Bronchial epithelial cell (primary cell): ENCODE measurements around the gene ATP1B1. TPM values are rescaled to one million over a fixed set of nuclear protein-coding genes. Genes with fewer than 3 reads are reported as not detected.

Experiments
- DNase-seq: peaks from one replicate; pipeline ENCODE4 v3.0.0-alpha.2; 2010; ENCODE audit warnings: low read depth
- FAIRE-seq: peaks from 2 replicates; lab custom pipeline; 2011; peaks lifted over from hg19 to GRCh38; lab: Jason Lieb, UNC
- H3K27me3 ChIP-seq: 2 replicates; pipeline ENCODE4 v1.5.1; 2011; ENCODE audit warnings: low read length; ENCODE audit not compliant: control insufficient read depth, insufficient read depth
- H3K36me3 ChIP-seq: 2 replicates; pipeline ENCODE4 v1.5.1; 2011; ENCODE audit warnings: low read length; ENCODE audit not compliant: control insufficient read depth, insufficient read depth
- H3K4me3 ChIP-seq: 2 replicates; pipeline ENCODE4 v1.5.1; 2011; ENCODE audit warnings: mild to moderate bottlenecking, low read depth, low read length, control low read depth
- total RNA-seq: library from RNA; depleted of rRNA; stranded (reverse); fragments of >200 nt; gene quantifications from 2 replicates; pipeline ENCODE4 v1.2.1, GENCODE V29; 2014
- TF ChIP-seq, protein P1 (sequence below): IDR thresholded peaks from 2 replicates; pipeline ENCODE4 v1.5.1; 2011; ENCODE audit warnings: mild to moderate bottlenecking, moderate library complexity, low read length, control low read depth, inconsistent platforms; ENCODE audit not compliant: insufficient read depth, severe bottlenecking

Gene ATP1B1
- total RNA-seq, 1 donor from 2014 or later = 49.0 TPM

GRCh38 chr1:169138866-169139670 is 32.6 kb downstream of the ATP1B1 start:
- DNase-seq = peak; percentile 64
- no peak for FAIRE-seq

DNA sequence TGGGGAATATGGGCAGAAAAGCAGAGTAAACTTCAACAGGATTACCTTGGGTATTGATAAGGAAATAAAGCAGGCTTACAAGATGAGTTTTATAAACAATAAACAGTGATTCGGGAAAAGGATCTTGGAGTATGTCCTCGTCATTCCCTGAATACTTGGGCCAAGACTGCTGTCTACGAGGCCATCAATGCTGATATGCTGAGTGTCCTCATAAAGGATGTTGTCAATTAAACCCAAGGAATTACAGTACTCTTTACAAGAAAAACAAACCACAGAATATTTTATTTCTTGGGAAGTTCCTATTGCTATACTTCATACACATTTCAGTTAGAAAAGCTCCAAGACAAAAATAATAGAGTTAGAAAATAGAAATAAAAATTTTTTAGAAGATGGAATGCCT is 34.9 kb downstream of the ATP1B1 start:
- TF ChIP-seq, protein P1, sequence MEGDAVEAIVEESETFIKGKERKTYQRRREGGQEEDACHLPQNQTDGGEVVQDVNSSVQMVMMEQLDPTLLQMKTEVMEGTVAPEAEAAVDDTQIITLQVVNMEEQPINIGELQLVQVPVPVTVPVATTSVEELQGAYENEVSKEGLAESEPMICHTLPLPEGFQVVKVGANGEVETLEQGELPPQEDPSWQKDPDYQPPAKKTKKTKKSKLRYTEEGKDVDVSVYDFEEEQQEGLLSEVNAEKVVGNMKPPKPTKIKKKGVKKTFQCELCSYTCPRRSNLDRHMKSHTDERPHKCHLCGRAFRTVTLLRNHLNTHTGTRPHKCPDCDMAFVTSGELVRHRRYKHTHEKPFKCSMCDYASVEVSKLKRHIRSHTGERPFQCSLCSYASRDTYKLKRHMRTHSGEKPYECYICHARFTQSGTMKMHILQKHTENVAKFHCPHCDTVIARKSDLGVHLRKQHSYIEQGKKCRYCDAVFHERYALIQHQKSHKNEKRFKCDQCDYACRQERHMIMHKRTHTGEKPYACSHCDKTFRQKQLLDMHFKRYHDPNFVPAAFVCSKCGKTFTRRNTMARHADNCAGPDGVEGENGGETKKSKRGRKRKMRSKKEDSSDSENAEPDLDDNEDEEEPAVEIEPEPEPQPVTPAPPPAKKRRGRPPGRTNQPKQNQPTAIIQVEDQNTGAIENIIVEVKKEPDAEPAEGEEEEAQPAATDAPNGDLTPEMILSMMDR = no peak
- H3K27me3 ChIP-seq = no peaks in the 10 kb centered on the region
- DNase-seq = no peak
- no peak overlapping the region for H3K4me3 ChIP-seq
- FAIRE-seq = no peak
- no peaks in the 10 kb centered on the region for H3K36me3 ChIP-seq

More at GRCh38 chr1:169138866-169139670, 32.6 kb downstream of the ATP1B1 start:
- TF ChIP-seq, protein P1 = no peak
- no peak overlapping the region for H3K4me3 ChIP-seq
- no peaks in the 10 kb centered on the region for H3K27me3 ChIP-seq
- H3K36me3 ChIP-seq = no peaks in the 10 kb centered on the region

DNA sequence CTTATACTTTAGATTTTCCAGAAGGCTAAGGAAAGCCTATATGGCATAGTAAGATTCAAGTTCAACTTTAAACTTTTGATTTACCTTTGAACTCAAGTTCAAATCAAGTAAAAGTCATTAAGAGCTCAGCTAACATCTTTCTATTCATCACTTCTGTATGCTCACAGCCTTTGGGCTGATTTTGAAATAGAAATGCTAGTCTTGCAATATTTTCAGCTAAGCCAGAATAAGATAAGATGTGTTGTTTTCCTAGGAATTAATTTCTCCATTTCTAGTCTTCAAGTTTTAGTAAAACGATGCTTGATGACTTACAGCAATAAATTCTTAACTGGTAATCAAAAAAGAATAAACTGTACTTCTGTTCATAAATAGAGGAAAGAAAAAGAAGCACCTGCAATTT is 35.6 kb downstream of the ATP1B1 start:
- TF ChIP-seq, protein P1 = no peak
- no peak for FAIRE-seq
- DNase-seq = no peak
- no peaks in the 10 kb centered on the region for H3K27me3 ChIP-seq
- H3K36me3 ChIP-seq = no peaks in the 10 kb centered on the region
- H3K4me3 ChIP-seq = no peak overlapping the region

GRCh38 chr1:169143346-169143745 is 36.9 kb downstream of the ATP1B1 start:
- no peaks in the 10 kb centered on the region for H3K36me3 ChIP-seq
- FAIRE-seq = no peak
- TF ChIP-seq, protein P1 = no peak
- no peak overlapping the region for H3K4me3 ChIP-seq
- no peak for DNase-seq
- no peaks in the 10 kb centered on the region for H3K27me3 ChIP-seq

DNA sequence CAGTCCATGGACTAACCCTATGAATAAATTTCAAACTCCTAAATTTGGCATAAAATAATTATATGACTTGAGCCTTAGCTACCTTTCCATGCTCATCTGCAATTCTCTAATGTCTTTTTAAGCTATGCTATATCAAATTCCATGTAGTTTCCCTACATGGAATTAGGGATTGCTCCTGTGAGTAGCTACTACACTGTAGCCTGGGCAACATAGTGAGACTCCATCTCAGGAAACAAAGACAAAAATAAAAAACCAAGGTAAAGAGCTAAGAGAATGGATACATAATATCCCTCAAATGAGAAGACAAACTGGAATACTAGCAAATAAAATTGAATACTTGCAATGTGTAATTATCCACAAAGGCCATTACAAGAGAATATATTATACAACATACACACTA is 37.5 kb downstream of the ATP1B1 start:
- no peak for DNase-seq
- TF ChIP-seq, protein P1 = no peak
- H3K36me3 ChIP-seq = no peaks in the 10 kb centered on the region
- no peak overlapping the region for H3K4me3 ChIP-seq
- no peaks in the 10 kb centered on the region for H3K27me3 ChIP-seq
- no peak for FAIRE-seq
